HL-60/S4 treated with retinoic acid at 250 ng/mL for 4 days and 3 days (cell line): ENCODE data around the gene TNFSF11.

Source experiments
- in situ Hi-C: fragments of 300-500 bp; cut with MboI; formaldehyde crosslinking; loops from 2 replicates; pipeline ENCODE4 v1.7.0; 2022; ENCODE audit warnings: low sequenced_read_pairs

Gene TNFSF11

GRCh38 chr13:42607546-42607945, 33.6 kb downstream of the TNFSF11 start:
- in situ Hi-C loops, result no loop called here

- in situ Hi-C loops, result no loop called here
Observed at GRCh38 chr13:42610649-42611048, 36.7 kb downstream of the TNFSF11 start.

GRCh38 chr13:42611086-42611779, 37.3 kb downstream of the TNFSF11 start:
- in situ Hi-C loops, result no loop called here

- in situ Hi-C loops, result no loop called here
Observed at GRCh38 chr13:42612021-42612765, 38.2 kb downstream of the TNFSF11 start.

- in situ Hi-C loops, result no loop called here
Observed at GRCh38 chr13:42614436-42615035, 40.6 kb downstream of the TNFSF11 start.

GRCh38 chr13:42615691-42616090, 41.7 kb downstream of the TNFSF11 start:
- in situ Hi-C loops, result no loop called here

- in situ Hi-C loops, result no loop called here
Observed at GRCh38 chr13:42617221-42617620, 43.3 kb downstream of the TNFSF11 start.

GRCh38 chr13:42623916-42624315, 50.0 kb downstream of the TNFSF11 start:
- in situ Hi-C loops, result no loop called here

GRCh38 chr13:42625611-42626010, 51.7 kb downstream of the TNFSF11 start:
- in situ Hi-C loops, result no loop called here

- in situ Hi-C loops, result no loop called here
Observed at GRCh38 chr13:42626176-42626860, 52.4 kb downstream of the TNFSF11 start.

GRCh38 chr13:42628666-42629065, 54.7 kb downstream of the TNFSF11 start:
- in situ Hi-C loops, result no loop called here

GRCh38 chr13:42631181-42631580, 57.2 kb downstream of the TNFSF11 start:
- in situ Hi-C loops, result no loop called here

GRCh38 chr13:42633495-42633894, 59.5 kb downstream of the TNFSF11 start:
- in situ Hi-C loops, result no loop called here

- in situ Hi-C loops, result no loop called here
Observed at GRCh38 chr13:42638101-42638500, 64.1 kb downstream of the TNFSF11 start.

- in situ Hi-C loops, result no loop called here
Observed at GRCh38 chr13:42638886-42639285, 64.9 kb downstream of the TNFSF11 start.

GRCh38 chr13:42643076-42643475, 69.1 kb downstream of the TNFSF11 start:
- in situ Hi-C loops, result no loop called here

- in situ Hi-C loops, result no loop called here
Observed at GRCh38 chr13:42644841-42645240, 70.9 kb downstream of the TNFSF11 start.

- in situ Hi-C loops, result no loop called here
Observed at GRCh38 chr13:42645717-42646116, 71.8 kb downstream of the TNFSF11 start.

- in situ Hi-C loops, result no loop called here
Observed at GRCh38 chr13:42649141-42649540, 75.2 kb downstream of the TNFSF11 start.

- in situ Hi-C loops, result no loop called here
Observed at GRCh38 chr13:42649831-42650230, 75.9 kb downstream of the TNFSF11 start.

GRCh38 chr13:42650506-42650905, 76.6 kb downstream of the TNFSF11 start:
- in situ Hi-C loops, result no loop called here
